Measurements from ENCODE around the gene MYO9B.

Gene MYO9B

DNA sequence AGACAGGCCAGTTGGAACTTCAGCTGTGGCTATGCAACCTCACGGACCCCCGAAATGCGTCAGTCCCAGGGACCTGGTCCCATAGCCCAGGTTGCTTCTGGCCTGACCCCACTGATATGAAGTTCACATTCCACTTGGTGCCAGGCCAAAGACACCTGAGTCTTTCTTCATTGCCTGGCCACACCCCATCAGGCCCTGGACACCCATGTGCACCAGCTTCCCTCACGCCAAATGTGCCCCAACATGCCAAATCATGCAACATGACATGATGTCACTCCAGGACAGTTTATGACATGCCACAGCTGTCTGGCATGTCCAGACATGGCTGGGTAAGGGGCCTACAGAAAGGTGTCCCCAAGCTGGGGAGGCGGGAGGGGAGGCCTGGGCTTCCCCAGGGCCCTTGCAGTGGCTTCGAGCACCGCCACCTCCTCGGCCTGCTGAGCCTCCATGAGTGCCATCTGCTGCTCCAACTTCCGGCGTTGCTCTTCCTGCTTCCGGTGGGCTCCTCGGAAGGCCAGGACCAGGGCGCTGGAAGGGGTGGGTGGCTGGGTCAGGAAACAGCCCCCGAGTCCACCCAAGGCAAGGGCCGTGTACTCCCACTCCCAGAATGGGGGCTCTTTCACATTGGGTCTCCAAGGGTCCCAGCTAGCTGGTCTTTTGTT, 174.4 kb downstream of the MYO9B start:
- Histone ChIP-seq H3K27me3 (ENCODE audit: insufficient read depth, low read length, poor library complexity) (no peaks in the 10 kb centered on the region), H3K9me3 (ENCODE audit: insufficient read depth, low read length, severe bottlenecking) (no peaks in the 10 kb centered on the region), H3K79me2 (ENCODE audit: insufficient read depth, low read length) (peaks cover 5% of the 10 kb centered on the region; the same call in 1 of the 2 replicates), H3K4me3 (ENCODE audit: low read depth in 1 of 2, low read length in 2 of 2) (no peak overlapping the region), H3K36me3 (ENCODE audit: insufficient read depth, low read length) (no peaks in the 10 kb centered on the region), H4K20me1 (ENCODE audit: insufficient read depth, low read length) (no peaks in the 10 kb centered on the region), H3K9ac (ENCODE audit: low read depth, low read length) (no peak overlapping the region), H3K27ac (ENCODE audit: low read length) (no peak overlapping the region), H2AFZ (ENCODE audit: low read depth, low read length) (no peak overlapping the region), H3K4me2 (ENCODE audit: insufficient read depth, low read length) (no peak overlapping the region), H3K4me1 (ENCODE audit: insufficient read depth, low read length) (peaks cover 11% of the 10 kb centered on the region)
- no peak for DNase-seq
- TF ChIP-seq, protein P1, sequence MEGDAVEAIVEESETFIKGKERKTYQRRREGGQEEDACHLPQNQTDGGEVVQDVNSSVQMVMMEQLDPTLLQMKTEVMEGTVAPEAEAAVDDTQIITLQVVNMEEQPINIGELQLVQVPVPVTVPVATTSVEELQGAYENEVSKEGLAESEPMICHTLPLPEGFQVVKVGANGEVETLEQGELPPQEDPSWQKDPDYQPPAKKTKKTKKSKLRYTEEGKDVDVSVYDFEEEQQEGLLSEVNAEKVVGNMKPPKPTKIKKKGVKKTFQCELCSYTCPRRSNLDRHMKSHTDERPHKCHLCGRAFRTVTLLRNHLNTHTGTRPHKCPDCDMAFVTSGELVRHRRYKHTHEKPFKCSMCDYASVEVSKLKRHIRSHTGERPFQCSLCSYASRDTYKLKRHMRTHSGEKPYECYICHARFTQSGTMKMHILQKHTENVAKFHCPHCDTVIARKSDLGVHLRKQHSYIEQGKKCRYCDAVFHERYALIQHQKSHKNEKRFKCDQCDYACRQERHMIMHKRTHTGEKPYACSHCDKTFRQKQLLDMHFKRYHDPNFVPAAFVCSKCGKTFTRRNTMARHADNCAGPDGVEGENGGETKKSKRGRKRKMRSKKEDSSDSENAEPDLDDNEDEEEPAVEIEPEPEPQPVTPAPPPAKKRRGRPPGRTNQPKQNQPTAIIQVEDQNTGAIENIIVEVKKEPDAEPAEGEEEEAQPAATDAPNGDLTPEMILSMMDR (IDR thresholded peaks at IDR 0.05; ENCODE audit: borderline replicate concordance, extremely low read depth, low read length, poor library complexity, severe bottlenecking) = no peak
- no peak for TF ChIP-seq EZH2 (IDR thresholded peaks at IDR 0.05; ENCODE audit: borderline replicate concordance, low read depth, low read length, severe bottlenecking)
- no peak for ATAC-seq (ENCODE audit: insufficient read depth, low read depth)

GRCh38 chr19:17254636-17255035, 179.1 kb downstream of the MYO9B start:
- Histone ChIP-seq H3K4me3 (ENCODE audit: low read depth in 1 of 2, low read length in 2 of 2) (no peak overlapping the region), H3K9me3 (ENCODE audit: insufficient read depth, low read length, severe bottlenecking) (peaks cover 3% of the 10 kb centered on the region), H2AFZ (ENCODE audit: low read depth, low read length) (no peak overlapping the region), H3K36me3 (ENCODE audit: insufficient read depth, low read length) (no peaks in the 10 kb centered on the region), H4K20me1 (ENCODE audit: insufficient read depth, low read length) (no peaks in the 10 kb centered on the region), H3K9ac (ENCODE audit: low read depth, low read length) (no peak overlapping the region), H3K79me2 (ENCODE audit: insufficient read depth, low read length) (no peaks in the 10 kb centered on the region), H3K27ac (ENCODE audit: low read length) (no peak overlapping the region), H3K4me1 (ENCODE audit: insufficient read depth, low read length) (no peaks in the 10 kb centered on the region), H3K27me3 (ENCODE audit: insufficient read depth, low read length, poor library complexity) (no peaks in the 10 kb centered on the region), H3K4me2 (ENCODE audit: insufficient read depth, low read length) (no peak overlapping the region)
- DNase-seq = no peak
- no peak for ATAC-seq (ENCODE audit: insufficient read depth, low read depth)
- no peak for TF ChIP-seq EZH2 (IDR thresholded peaks at IDR 0.05; ENCODE audit: borderline replicate concordance, low read depth, low read length, severe bottlenecking)
- TF ChIP-seq, protein P1 (IDR thresholded peaks at IDR 0.05; ENCODE audit: borderline replicate concordance, extremely low read depth, low read length, poor library complexity, severe bottlenecking) = no peak

DNA sequence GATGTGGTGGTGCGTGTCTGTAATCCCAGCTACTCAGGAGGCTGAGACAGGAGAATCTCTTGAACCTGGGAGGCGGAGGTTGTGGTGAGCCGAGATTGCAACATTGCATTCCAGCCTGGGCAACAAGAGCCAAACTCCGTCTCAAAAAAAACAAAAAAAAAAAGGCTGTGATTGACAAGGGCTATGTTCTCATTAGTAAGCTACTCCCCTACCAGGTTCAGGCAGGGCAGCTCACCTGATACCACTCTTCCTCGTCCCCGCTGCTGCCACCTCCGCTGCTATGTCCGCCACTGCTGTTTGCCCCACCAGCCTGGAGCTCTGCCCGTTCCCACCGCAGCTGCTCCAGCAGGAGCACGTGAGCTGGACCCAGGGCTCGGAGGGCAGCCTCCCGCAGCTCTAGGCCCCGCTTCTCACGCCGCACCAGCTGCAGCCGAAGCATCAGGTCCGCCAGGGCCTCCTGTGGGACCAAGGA, 179.6 kb downstream of the MYO9B start:
- Histone ChIP-seq H3K4me3 (ENCODE audit: low read depth in 1 of 2, low read length in 2 of 2) (no peak overlapping the region), H4K20me1 (ENCODE audit: insufficient read depth, low read length) (no peaks in the 10 kb centered on the region), H3K9me3 (ENCODE audit: insufficient read depth, low read length, severe bottlenecking) (peaks cover 4% of the 10 kb centered on the region), H3K36me3 (ENCODE audit: insufficient read depth, low read length) (no peaks in the 10 kb centered on the region), H3K4me1 (ENCODE audit: insufficient read depth, low read length) (no peaks in the 10 kb centered on the region), H3K79me2 (ENCODE audit: insufficient read depth, low read length) (no peaks in the 10 kb centered on the region), H3K4me2 (ENCODE audit: insufficient read depth, low read length) (no peak overlapping the region), H2AFZ (ENCODE audit: low read depth, low read length) (no peak overlapping the region), H3K9ac (ENCODE audit: low read depth, low read length) (no peak overlapping the region), H3K27me3 (ENCODE audit: insufficient read depth, low read length, poor library complexity) (no peaks in the 10 kb centered on the region), H3K27ac (ENCODE audit: low read length) (no peak overlapping the region)
- DNase-seq (no peak), ATAC-seq (ENCODE audit: insufficient read depth, low read depth) (no peak)
- TF ChIP-seq, protein P1 (IDR thresholded peaks at IDR 0.05; ENCODE audit: borderline replicate concordance, extremely low read depth, low read length, poor library complexity, severe bottlenecking) = no peak
- TF ChIP-seq EZH2 (IDR thresholded peaks at IDR 0.05; ENCODE audit: borderline replicate concordance, low read depth, low read length, severe bottlenecking) = no peak

All from DND-41 (cell line).